K562 (cell line): ENCODE results near the gene GAK. TPM values are rescaled to one million over a fixed set of nuclear protein-coding genes. Genes with fewer than 3 reads are reported as not detected.

Experiments
- ATAC-seq: fragments of 200-7000 bp; cut with Tn5 transposase; 3 replicates; pipeline ENCODE4 v1.9.1; 2020; ENCODE audit warnings: moderate library complexity
- BruUV-seq: library from RNA; stranded (reverse); fragments of 400-500 nt; replicated peaks from 2 replicates; lab custom pipeline; 2021; lab: Mats Ljungman, UMichigan
- CTCF ChIA-PET: fragments of 300-600 bp; formaldehyde crosslinking; extraction: SDS; loops from one replicate; lab custom pipeline; 2021; ENCODE audit warnings: low intra/inter-chr PET ratio; lab: Yijun Ruan, JAX
- POLR2A ChIA-PET: fragments of 300-600, 350-650 bp; sonication (Branson Sonifier 250); formaldehyde crosslinking; extraction: SDS; loops from one replicate; lab custom pipeline; 2021; ENCODE audit warnings: antibody characterized with exemption, inconsistent platforms; lab: Yijun Ruan, JAX
- DNase-seq, 4 experiments: peaks; one replicate each; pipeline versions ENCODE4 v3.0.0 to v3.0.0-alpha.2; 2011 to 2018; ENCODE audit warnings: low spot score in 3 of 4, mixed read lengths in 3 of 4; ENCODE audit errors: extremely low read depth in 1 of 4
- FAIRE-seq: peaks from 2 replicates; lab custom pipeline; 2011; peaks lifted over from hg19 to GRCh38; lab: Jason Lieb, UNC
- H2AFZ ChIP-seq: 2 replicates; pipeline ENCODE4 v1.6.0; 2011; ENCODE audit warnings: low read depth, low read length, control low read depth, inconsistent platforms
- H3K27ac ChIP-seq: fragments of 200-600 bp; 3 replicates; pipeline ENCODE4 v1.8.0; 2011; ENCODE audit warnings: low read depth, mild to moderate bottlenecking, control low read depth, inconsistent platforms, low read length, moderate library complexity, mixed read lengths; ENCODE audit errors: extremely low read depth
- H3K27me3 ChIP-seq, 2 experiments: fragments of 300-600 bp in 1 of 2; 2 replicates in 1 of 2; 3 replicates in 1 of 2; pipeline versions ENCODE4 v1.6.0 to v1.8.0; 2011; ENCODE audit warnings: inconsistent platforms in 2 of 2, low read length in 2 of 2, mild to moderate bottlenecking in 1 of 2, mixed read lengths in 1 of 2, moderate library complexity in 1 of 2; ENCODE audit not compliant: control insufficient read depth in 2 of 2, insufficient read depth in 2 of 2
- H3K36me3 ChIP-seq: fragments of 300-600 bp; 3 replicates; pipeline ENCODE4 v1.8.0; 2011; ENCODE audit warnings: mild to moderate bottlenecking, low read length, inconsistent platforms; ENCODE audit not compliant: control insufficient read depth, insufficient read depth
- H3K4me1 ChIP-seq, 2 experiments: fragments of 200-600 bp in 1 of 2; replicated peaks in 1 of 2; 2 replicates in 1 of 2; 3 replicates in 1 of 2; pipeline versions ENCODE4 v1.5.1 to v1.8.0; 2011; ENCODE audit warnings: inconsistent platforms in 2 of 2, low read length in 2 of 2, mild to moderate bottlenecking in 1 of 2, mixed read lengths in 1 of 2, moderate library complexity in 1 of 2; ENCODE audit not compliant: control insufficient read depth in 2 of 2, insufficient read depth in 2 of 2
- H3K4me2 ChIP-seq: 2 replicates; pipeline ENCODE4 v1.6.1; 2011; ENCODE audit warnings: low read length, control low read depth, inconsistent platforms, mixed read lengths; ENCODE audit not compliant: insufficient read depth
- H3K4me3 ChIP-seq: fragments of 200-600 bp; sonication (generic), shearing (Covaris generic); 2 replicates; pipeline ENCODE4 v1.5.1; 2016; ENCODE audit warnings: control low read depth, inconsistent platforms
- H3K79me2 ChIP-seq: fragments of 200-600 bp; 3 replicates; pipeline ENCODE4 v1.8.0; 2011; ENCODE audit warnings: low read length, inconsistent platforms; ENCODE audit not compliant: control insufficient read depth, insufficient read depth
- H3K9ac ChIP-seq, 2 experiments: 2 replicates each; pipeline versions ENCODE4 v1.6.0 to v1.6.1; 2011; ENCODE audit warnings: low read depth in 2 of 2, low read length in 2 of 2, control low read depth in 1 of 2, inconsistent platforms in 1 of 2, mild to moderate bottlenecking in 1 of 2, mixed read lengths in 1 of 2; ENCODE audit not compliant: insufficient read depth in 1 of 2
- H3K9me1 ChIP-seq: one replicate; pipeline ENCODE4 v1.6.0; 2011; ENCODE audit warnings: inconsistent platforms, mild to moderate bottlenecking, low read length, moderate library complexity; ENCODE audit not compliant: control insufficient read depth, insufficient read depth
- H3K9me3 ChIP-seq: replicated peaks from 2 replicates; pipeline ENCODE4 v1.5.1; 2011; ENCODE audit warnings: low read depth, low read length, inconsistent platforms; ENCODE audit not compliant: control insufficient read depth, insufficient read depth
- H4K20me1 ChIP-seq: replicated peaks from 2 replicates; pipeline ENCODE4 v1.6.1; 2011; ENCODE audit warnings: low read length, inconsistent platforms, mixed read lengths; ENCODE audit not compliant: control insufficient read depth, insufficient read depth
- HNRNPL ChIP-seq: fragments of 200-400 bp; formaldehyde crosslinking; IDR thresholded peaks from 2 replicates; pipeline ENCODE4 v1.6.1; 2017; ENCODE audit warnings: low read depth, mild to moderate bottlenecking, low read length
- POLR2G ChIP-seq: fragments of 200-400 bp; formaldehyde crosslinking; IDR thresholded peaks from 2 replicates; pipeline ENCODE4 v1.6.1; 2017; ENCODE audit warnings: low read depth, mild to moderate bottlenecking, antibody characterized with exemption, low read length, moderate library complexity
- RBFOX2 ChIP-seq: fragments of 200-400 bp; formaldehyde crosslinking; IDR thresholded peaks from 2 replicates; pipeline ENCODE4 v1.6.1; 2017; ENCODE audit warnings: low read depth, mild to moderate bottlenecking, low read length, moderate library complexity
- RBM22 ChIP-seq: fragments of 200-400 bp; formaldehyde crosslinking; IDR thresholded peaks from 2 replicates; pipeline ENCODE4 v1.6.1; 2018; ENCODE audit warnings: low read length, low read depth; ENCODE audit not compliant: poor library complexity, severe bottlenecking
- SRSF7 ChIP-seq: fragments of 200-400 bp; formaldehyde crosslinking; optimal IDR thresholded peaks from 2 replicates; pipeline ENCODE3; 2017; ENCODE audit warnings: mild to moderate bottlenecking, low read depth, low read length
- ZFPM2 ChIP-seq: fragments of 250-450 bp; sonication (Bioruptor Pico); IDR thresholded peaks from 2 replicates; pipeline ENCODE4 v1.5.1; 2022; ENCODE audit warnings: mild to moderate bottlenecking
- WGBS: fragments of 100-300 bp; shearing (Covaris generic); methylation state at CpG from one replicate; pipeline ENCODE4 v1.1.6; 2016; ENCODE audit warnings: low coverage, mixed read lengths; ENCODE audit not compliant: insufficient coverage; ENCODE audit errors: missing lambda C conversion rate; 5-methylcytosine and 5-hydroxymethylcytosine counted together
- in situ Hi-C: fragments of 300-500 bp; cut with MboI; formaldehyde crosslinking; loops from 4 replicates; pipeline ENCODE4 v1.15.0; 2018; ENCODE audit warnings: inconsistent platforms, mixed read lengths
- intact Hi-C: fragments of 100-400 bp; cut with micrococcal nuclease; formaldehyde crosslinking; loops from 2 replicates; pipeline ENCODE4 v1.14.2; 2022
- polyA plus RNA-seq, 8 experiments: library from polyadenylated mRNA; depleted of rRNA in 4 of 8; stranded (reverse) in 5 of 8; unstranded in 3 of 8; fragments of >200 nt; fragmentation: Nextera tagmentation in 2 of 8; fragmentation: Illumina TruSeq in 1 of 8; extraction: Ambion mirVana in 2 of 8; extraction: Trizol in 1 of 8; gene quantifications; 2 replicates each; pipeline versions ENCODE4 v1.2.1 to v1.2.3, GENCODE V29; 2011 to 2014; ENCODE audit warnings: inconsistent platforms in 1 of 8, missing spikeins in 1 of 8
- total RNA-seq, 7 experiments: library from RNA; depleted of rRNA in 6 of 7; stranded (reverse); fragments of >200 nt in 6 of 7; fragmentation: Illumina TruSeq in 2 of 7; extraction: Trizol in 2 of 7; gene quantifications; 2 replicates each; pipeline versions ENCODE4 v1.2.1 to v1.2.3, GENCODE V29; 2011 to 2021; ENCODE audit warnings: low replicate concordance in 1 of 7
- TF ChIP-seq, protein P1 (sequence below): sonication (generic); formaldehyde crosslinking; IDR thresholded peaks from 2 replicates; pipeline ENCODE4 v1.8.1; 2023; ENCODE audit warnings: mild to moderate bottlenecking, missing genetic modification reagents

GAK gene
- total and polyA plus RNA-seq, 9 of the 15 experiments (the other 6 are each of a cell fraction or from before 2014, with no cell fraction given) = 1.3 to 102 (median 16.2) TPM

DNA sequence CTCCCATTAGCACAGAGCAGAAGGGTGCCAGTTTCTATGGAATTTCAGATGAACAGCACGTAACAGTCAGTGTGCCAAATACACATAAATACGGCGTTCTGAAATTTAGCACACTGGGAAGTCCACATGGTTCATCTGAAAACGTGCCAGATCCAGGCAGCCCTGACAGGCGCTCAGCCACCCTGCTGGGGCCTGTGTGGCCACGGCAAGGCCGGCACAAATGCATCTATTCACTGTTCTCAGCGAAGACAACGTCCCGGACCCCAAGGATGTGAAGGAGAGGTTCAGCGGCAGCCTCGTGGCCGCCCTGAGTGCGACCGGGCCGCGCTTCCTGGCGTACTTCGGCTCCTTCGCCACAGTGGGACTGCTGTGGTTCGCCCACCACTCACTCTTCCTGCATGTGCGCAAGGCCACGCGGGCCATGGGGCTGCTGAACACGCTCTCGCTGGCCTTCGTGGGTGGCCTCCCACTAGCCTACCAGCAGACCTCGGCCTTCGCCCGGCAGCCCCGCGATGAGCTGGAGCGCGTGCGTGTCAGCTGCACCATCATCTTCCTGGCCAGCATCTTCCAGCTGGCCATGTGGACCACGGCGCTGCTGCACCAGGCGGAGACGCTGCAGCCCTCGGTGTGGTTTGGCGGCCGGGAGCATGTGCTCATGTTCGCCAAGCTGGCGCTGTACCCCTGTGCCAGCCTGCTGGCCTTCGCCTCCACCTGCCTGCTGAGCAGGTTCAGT is 25.6 kb upstream of the GAK start:
- H3K9ac ChIP-seq = 0 out of 4 replicates have a peak overlapping the region, but pooled peaks of 1 of the 2 experiments have one; percentile 58
- no peak overlapping the region for H2AFZ ChIP-seq
- in situ Hi-C loops = no loop called here
- TF ChIP-seq RBFOX2 (peak; percentile 55), ZFPM2 (CRISPR knock-in tag) (no peak), POLR2G (peak; percentile 65), SRSF7 (no peak), HNRNPL (peak; percentile 38; the same call in 1 of the 2 replicates), RBM22 (peak; percentile 75)
- TF ChIP-seq, protein P1, sequence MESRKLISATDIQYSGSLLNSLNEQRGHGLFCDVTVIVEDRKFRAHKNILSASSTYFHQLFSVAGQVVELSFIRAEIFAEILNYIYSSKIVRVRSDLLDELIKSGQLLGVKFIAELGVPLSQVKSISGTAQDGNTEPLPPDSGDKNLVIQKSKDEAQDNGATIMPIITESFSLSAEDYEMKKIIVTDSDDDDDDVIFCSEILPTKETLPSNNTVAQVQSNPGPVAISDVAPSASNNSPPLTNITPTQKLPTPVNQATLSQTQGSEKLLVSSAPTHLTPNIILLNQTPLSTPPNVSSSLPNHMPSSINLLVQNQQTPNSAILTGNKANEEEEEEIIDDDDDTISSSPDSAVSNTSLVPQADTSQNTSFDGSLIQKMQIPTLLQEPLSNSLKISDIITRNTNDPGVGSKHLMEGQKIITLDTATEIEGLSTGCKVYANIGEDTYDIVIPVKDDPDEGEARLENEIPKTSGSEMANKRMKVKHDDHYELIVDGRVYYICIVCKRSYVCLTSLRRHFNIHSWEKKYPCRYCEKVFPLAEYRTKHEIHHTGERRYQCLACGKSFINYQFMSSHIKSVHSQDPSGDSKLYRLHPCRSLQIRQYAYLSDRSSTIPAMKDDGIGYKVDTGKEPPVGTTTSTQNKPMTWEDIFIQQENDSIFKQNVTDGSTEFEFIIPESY (CRISPR knock-in tag) = peak; percentile 90
- H4K20me1 ChIP-seq = no peaks in the 10 kb centered on the region
- CTCF ChIA-PET = interaction anchor here (0.7 kb wide), 1 partner anchor 115 kb away, joined by 3 read pairs; no protein-coding TSS in a partner anchor
- no TSS peak for BruUV-seq
- ATAC-seq (no peak), FAIRE-seq (no peak), DNase-seq (no peak)
- H3K4me1 ChIP-seq = peaks cover 0 to 37% of the 10 kb centered on the region in 2 experiments; a peak in 2 of 5 replicates
- intact Hi-C loops = no loop called here
- H3K36me3 ChIP-seq = peaks cover 11% of the 10 kb centered on the region; the same call in 1 of the 3 replicates
- no peaks in the 10 kb centered on the region for H3K27me3 ChIP-seq
- POLR2A ChIA-PET = interaction anchor here (0.6 kb wide), 1 partner anchor 13 kb away, joined by 3 read pairs; no protein-coding TSS in a partner anchor
- H3K79me2 ChIP-seq = no peaks in the 10 kb centered on the region
- H3K9me3 ChIP-seq = no peaks in the 10 kb centered on the region
- no peaks in the 10 kb centered on the region for H3K9me1 ChIP-seq
- no peak overlapping the region for H3K4me3 ChIP-seq
- no peak overlapping the region for H3K27ac ChIP-seq
- 93% methylated on average over 42 of the region's 45 CpGs for WGBS
- H3K4me2 ChIP-seq = no peak overlapping the region
